A549 (cell line): ENCODE data around the gene LYZL2. TPM values are rescaled to one million over a fixed set of nuclear protein-coding genes. Genes with fewer than 3 reads are reported as not detected.

Experiments
- ATAC-seq, 2 experiments: fragments of 200-7000 bp in 1 of 2; fragments of >200 bp in 1 of 2; cut with Nextera tagmentation in 1 of 2; cut with Tn5 transposase in 1 of 2; 3 replicates each; pipeline versions ENCODE4 v1.8.0 to v1.9.1; 2018 to 2020; ENCODE audit warnings: mild to moderate bottlenecking in 1 of 2, moderate library complexity in 1 of 2
- CTCF ChIA-PET: fragments of 300-600 bp; sonication (Branson Sonifier 250); formaldehyde crosslinking; extraction: SDS; loops from one replicate; lab custom pipeline; 2021; ENCODE audit warnings: antibody characterized with exemption, inconsistent platforms; lab: Yijun Ruan, JAX
- POLR2A ChIA-PET: fragments of 350-600 bp; formaldehyde crosslinking; extraction: SDS; loops from one replicate; lab custom pipeline; 2021; ENCODE audit warnings: antibody characterized with exemption, inconsistent platforms; lab: Yijun Ruan, JAX
- DNase-seq, 2 experiments: peaks; one replicate each; pipeline versions ENCODE4 v3.0.0 to v3.0.0-alpha.2; 2011 to 2016; ENCODE audit warnings: low read depth in 1 of 2, low spot score in 1 of 2
- FAIRE-seq: peaks from 2 replicates; lab custom pipeline; 2011; peaks lifted over from hg19 to GRCh38; lab: Jason Lieb, UNC
- H3K27ac ChIP-seq, 2 experiments: fragments of >200 bp; sonication (Bioruptor Twin); formaldehyde crosslinking; 3 replicates each; pipeline ENCODE4 v1.5.1; 2016 to 2017
- H3K4me1 ChIP-seq: fragments of >200 bp; sonication (Bioruptor Twin); formaldehyde crosslinking; 3 replicates; pipeline ENCODE4 v1.6.1; 2016
- H3K4me2 ChIP-seq: fragments of >200 bp; sonication (Bioruptor Twin); formaldehyde crosslinking; 3 replicates; pipeline ENCODE4 v1.6.1; 2016
- H3K4me3 ChIP-seq: fragments of >200 bp; sonication (Bioruptor Twin); formaldehyde crosslinking; 3 replicates; pipeline ENCODE4 v1.5.1; 2016
- H3K9me3 ChIP-seq: fragments of >200 bp; sonication (Bioruptor Twin); formaldehyde crosslinking; 3 replicates; pipeline ENCODE4 v1.6.1; 2016
- BHLHE40 ChIP-seq: IDR thresholded peaks from 2 replicates; pipeline ENCODE4 v1.6.1; 2012; ENCODE audit warnings: low read depth, low read length, inconsistent platforms
- CBX8 ChIP-seq: fragments of 200-600 bp; sonication (generic); IDR thresholded peaks from 2 replicates; pipeline ENCODE4 v1.6.1; 2016
- CHD2 ChIP-seq: fragments of 150-350 bp; IDR thresholded peaks from 2 replicates; pipeline ENCODE4 v1.6.1; 2014; ENCODE audit warnings: low read length; ENCODE audit not compliant: partially characterized antibody
- CHD4 ChIP-seq: fragments of 200-600 bp; sonication (generic); IDR thresholded peaks from 2 replicates; pipeline ENCODE4 v1.6.1; 2016; ENCODE audit warnings: antibody characterized with exemption, mild to moderate bottlenecking, borderline replicate concordance
- EHF ChIP-seq: fragments of 250-450 bp; sonication (Bioruptor Pico); IDR thresholded peaks from 2 replicates; pipeline ENCODE4 v1.5.0; 2020; ENCODE audit warnings: mild to moderate bottlenecking
- EHMT2 ChIP-seq: fragments of 200-600 bp; sonication (generic); IDR thresholded peaks from 2 replicates; pipeline ENCODE4 v1.6.1; 2016; ENCODE audit warnings: antibody characterized with exemption, low read depth, mild to moderate bottlenecking, moderate library complexity
- ESRRA ChIP-seq: fragments of 150-350 bp; IDR thresholded peaks from 2 replicates; pipeline ENCODE4 v1.6.1; 2014; ENCODE audit warnings: mild to moderate bottlenecking, low read length, borderline replicate concordance
- FOSL2 ChIP-seq, 2 experiments: fragments of 450-650 bp in 1 of 2; fragments of >200 bp in 1 of 2; sonication (Bioruptor Twin) in 1 of 2; formaldehyde crosslinking; IDR thresholded peaks; 2 replicates each; pipeline versions ENCODE4 v1.5.0 to v1.6.1; 2016 to 2020; ENCODE audit warnings: mild to moderate bottlenecking in 1 of 2, moderate library complexity in 1 of 2
- GATA3 ChIP-seq: IDR thresholded peaks from 2 replicates; pipeline ENCODE4 v1.6.1; 2012; ENCODE audit warnings: borderline replicate concordance
- HDAC2 ChIP-seq: fragments of 200-600 bp; sonication (generic); IDR thresholded peaks from 2 replicates; pipeline ENCODE4 v1.6.1; 2016
- HES2 ChIP-seq: fragments of >200 bp; sonication (Bioruptor Twin); formaldehyde crosslinking; IDR thresholded peaks from 2 replicates; pipeline ENCODE4 v1.6.1; 2016
- HOXB13 ChIP-seq: fragments of 250-450 bp; sonication (Bioruptor Pico); IDR thresholded peaks from 2 replicates; pipeline ENCODE4 v1.5.0; 2020; ENCODE audit warnings: low read depth, mild to moderate bottlenecking, moderate library complexity
- JUN ChIP-seq, 2 experiments: fragments of >200 bp; sonication (Bioruptor Twin); formaldehyde crosslinking; IDR thresholded peaks; 2 replicates in 1 of 2; 3 replicates in 1 of 2; pipeline ENCODE4 v1.6.1; 2016 to 2017
- JUNB ChIP-seq: fragments of >200 bp; sonication (Bioruptor Twin); formaldehyde crosslinking; IDR thresholded peaks from 2 replicates; pipeline ENCODE4 v1.6.1; 2016
- KDM5A ChIP-seq: fragments of 200-600 bp; sonication (generic); IDR thresholded peaks from 2 replicates; pipeline ENCODE4 v1.6.1; 2016; ENCODE audit warnings: antibody characterized with exemption, mild to moderate bottlenecking
- MAZ ChIP-seq: fragments of 150-350 bp; IDR thresholded peaks from 2 replicates; pipeline ENCODE4 v1.6.1; 2014; ENCODE audit warnings: antibody characterized with exemption, low read depth, low read length, borderline replicate concordance
- MYC ChIP-seq: IDR thresholded peaks from 2 replicates; pipeline ENCODE4 v1.6.1; 2012; ENCODE audit warnings: mild to moderate bottlenecking, inconsistent platforms, low read length, improper control_type of control experiment, borderline replicate concordance
- NR3C1 ChIP-seq: fragments of >200 bp; sonication (Bioruptor Twin); formaldehyde crosslinking; IDR thresholded peaks from 3 replicates; pipeline ENCODE4 v1.6.1; 2017
- POLR2A ChIP-seq: IDR thresholded peaks from 2 replicates; pipeline ENCODE4 v1.6.1; 2012; ENCODE audit warnings: mild to moderate bottlenecking, low read length
- POLR2AphosphoS2 ChIP-seq: conservative IDR thresholded peaks from 2 replicates; pipeline ENCODE4 v1.6.1; 2012; ENCODE audit warnings: low read length, improper control_type of control experiment, inconsistent platforms
- RARB ChIP-seq: fragments of 250-450 bp; sonication (Bioruptor Pico); IDR thresholded peaks from 2 replicates; pipeline ENCODE4 v1.8.0; 2021; ENCODE audit warnings: mild to moderate bottlenecking, moderate library complexity
- REST ChIP-seq: fragments of 200-600 bp; sonication (generic); IDR thresholded peaks from 2 replicates; pipeline ENCODE4 v1.6.1; 2016; ENCODE audit warnings: antibody characterized with exemption, mild to moderate bottlenecking, moderate library complexity
- RFX5 ChIP-seq: fragments of 450-650 bp; IDR thresholded peaks from 2 replicates; pipeline ENCODE4 v1.7.1; 2014; ENCODE audit warnings: antibody characterized with exemption, mild to moderate bottlenecking, moderate library complexity
- TFCP2L1 ChIP-seq: fragments of 250-450 bp; sonication (Bioruptor Pico); IDR thresholded peaks from 2 replicates; pipeline ENCODE4 v1.5.0; 2021; ENCODE audit warnings: mild to moderate bottlenecking
- TP53 ChIP-seq: fragments of 250-450 bp; sonication (Bioruptor Pico); IDR thresholded peaks from 2 replicates; pipeline ENCODE4 v1.5.0; 2021; ENCODE audit warnings: mild to moderate bottlenecking, moderate library complexity
- ZFP36 ChIP-seq: fragments of 450-650 bp; IDR thresholded peaks from 2 replicates; pipeline ENCODE4 v1.6.1; 2014; ENCODE audit warnings: borderline replicate concordance; ENCODE audit not compliant: partially characterized antibody
- ZNF302 ChIP-seq: fragments of 250-450 bp; sonication (Bioruptor Pico); IDR thresholded peaks from 2 replicates; pipeline ENCODE4 v1.9.0; 2021; ENCODE audit warnings: inconsistent platforms, mild to moderate bottlenecking, moderate library complexity
- WGBS: methylation state at CpG from one replicate; pipeline ENCODE4 v1.1.6; 2017; ENCODE audit errors: missing lambda C conversion rate; 5-methylcytosine and 5-hydroxymethylcytosine counted together
- polyA plus RNA-seq, 4 experiments: library from polyadenylated mRNA; depleted of rRNA in 3 of 4; stranded (reverse); fragments of >200 nt; fragmentation: RNase III in 1 of 4; extraction: RNeasy Plus Mini Kit Qiagen cat#74134 plus additional on column Dnase treatment in 1 of 4; gene quantifications; 2 replicates in 3 of 4; 3 replicates in 1 of 4; pipeline ENCODE4 v1.2.3, GENCODE V29; 2011 to 2017
- TF ChIP-seq, protein P1 (sequence below): fragments of 250-450 bp; sonication (Bioruptor Pico); IDR thresholded peaks from 2 replicates; pipeline ENCODE4 v1.5.0; 2021; ENCODE audit warnings: mild to moderate bottlenecking, moderate library complexity, borderline replicate concordance

LYZL2 gene
- polyA plus RNA-seq, 2 of the 4 experiments (the other 2 are of a cell fraction), result not detected

DNA sequence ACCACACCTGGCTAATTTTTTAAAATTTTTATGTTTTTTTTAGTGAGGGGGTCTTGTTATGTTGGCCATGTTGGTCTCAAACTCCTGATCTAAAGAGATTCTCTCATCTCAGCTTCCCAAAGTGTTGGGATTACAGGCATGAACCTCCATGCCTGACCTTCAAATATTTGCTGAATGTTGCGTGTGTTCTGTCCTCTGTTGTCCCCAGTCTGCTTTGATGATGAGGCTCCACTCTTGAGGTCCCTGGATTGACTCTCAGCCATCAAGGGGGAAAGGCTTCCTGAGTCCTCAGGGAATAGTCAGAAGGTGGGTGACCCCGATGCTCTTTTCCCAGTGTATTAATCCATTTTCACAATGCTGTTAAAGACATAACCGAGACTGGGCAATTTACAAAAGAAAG lies 26.0 kb downstream of the LYZL2 start (continued):
- TF ChIP-seq REST (no peak), TP53 (CRISPR knock-in tag) (no peak), EHF (CRISPR knock-in tag) (no peak), RFX5 (no peak)

GRCh38 chr10:30602747-30603146 lies 26.8 kb downstream of the LYZL2 start:
- Histone ChIP-seq H3K4me3 (no peak overlapping the region), H3K4me2 (no peak overlapping the region), H3K4me1 (peaks cover 34% of the 10 kb centered on the region), H3K9me3 (no peaks in the 10 kb centered on the region), H3K27ac (peak overlapping the region in 1 of 2 experiments; percentile 92; a peak in 3 of 6 replicates)
- no peak for FAIRE-seq
- ATAC-seq, result no peak
- TF ChIP-seq KDM5A (no peak), ZFP36 (no peak), EHMT2 (no peak), ZNF302 (no peak), JUN (IDR thresholded peaks at IDR 0.05) (no peak), CHD4 (no peak), HDAC2 (no peak), CBX8 (no peak), RARB (no peak), HOXB13 (no peak), REST (no peak), BHLHE40 (no peak), ESRRA (no peak), NR3C1 (no peak), TFCP2L1 (CRISPR knock-in tag) (no peak), JUNB (no peak)
- WGBS, result 68% methylated on average over 1 of the region's 1 CpG
- no peak for DNase-seq
- ChIA-PET POLR2A (no interaction called here), CTCF (interaction anchor here (1.6 to 8.2 kb wide), 4 partner anchors 11 to 210 kb away, joined by 6 to 58 read pairs (median 24); no protein-coding TSS in a partner anchor)

GRCh38 chr10:30600005-30600404 lies 29.5 kb downstream of the LYZL2 start:
- H3K9me3 ChIP-seq, result no peaks in the 10 kb centered on the region
- DNase-seq, result no peak
- no peak overlapping the region for H3K4me3 ChIP-seq
- no peak overlapping the region for H3K4me2 ChIP-seq
- 55% methylated on average over 2 of the region's 2 CpGs for WGBS
- POLR2A ChIA-PET, result interaction anchor here (0.5 to 1.0 kb wide), 2 partner anchors 167 to 209 kb away, joined by 3 read pairs; no protein-coding TSS in a partner anchor
- no peak for ATAC-seq
- CTCF ChIA-PET, result interaction anchor here (0.7 to 2.6 kb wide), 5 partner anchors 9 to 186 kb away, joined by 3 to 24 read pairs (median 4); no protein-coding TSS in a partner anchor
- no peak for FAIRE-seq
- no peak overlapping the region for H3K27ac ChIP-seq
- peaks cover 20% of the 10 kb centered on the region for H3K4me1 ChIP-seq
- TF ChIP-seq HES2, result no peak
- no peak for TF ChIP-seq CBX8
- TF ChIP-seq POLR2AphosphoS2, result no peak
- TF ChIP-seq GATA3, result no peak
- TF ChIP-seq MAZ, result no peak
- no peak for TF ChIP-seq NR3C1
- TF ChIP-seq CHD4, result no peak
- TF ChIP-seq FOSL2 (IDR thresholded peaks at IDR 0.05), result no peak
- TF ChIP-seq FOSL2 (CRISPR knock-in tag; IDR thresholded peaks at IDR 0.05), result no peak
- no peak for TF ChIP-seq MYC
- no peak for TF ChIP-seq RARB
- TF ChIP-seq, protein P1, sequence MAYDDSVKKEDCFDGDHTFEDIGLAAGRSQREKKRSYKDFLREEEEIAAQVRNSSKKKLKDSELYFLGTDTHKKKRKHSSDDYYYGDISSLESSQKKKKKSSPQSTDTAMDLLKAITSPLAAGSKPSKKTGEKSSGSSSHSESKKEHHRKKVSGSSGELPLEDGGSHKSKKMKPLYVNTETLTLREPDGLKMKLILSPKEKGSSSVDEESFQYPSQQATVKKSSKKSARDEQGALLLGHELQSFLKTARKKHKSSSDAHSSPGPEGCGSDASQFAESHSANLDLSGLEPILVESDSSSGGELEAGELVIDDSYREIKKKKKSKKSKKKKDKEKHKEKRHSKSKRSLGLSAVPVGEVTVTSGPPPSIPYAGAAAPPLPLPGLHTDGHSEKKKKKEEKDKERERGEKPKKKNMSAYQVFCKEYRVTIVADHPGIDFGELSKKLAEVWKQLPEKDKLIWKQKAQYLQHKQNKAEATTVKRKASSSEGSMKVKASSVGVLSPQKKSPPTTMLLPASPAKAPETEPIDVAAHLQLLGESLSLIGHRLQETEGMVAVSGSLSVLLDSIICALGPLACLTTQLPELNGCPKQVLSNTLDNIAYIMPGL, result no peak
- no peak for TF ChIP-seq POLR2A
- TF ChIP-seq TP53 (CRISPR knock-in tag), result no peak
- TF ChIP-seq CHD2, result no peak
